ENCODE data around the gene LRRC15.

The LRRC15 gene

GRCh38 chr3:194377708-194378107, 8.2 kb upstream of the LRRC15 start:
- H3K79me2 ChIP-seq (ENCODE audit: insufficient read depth, low read length) = no peaks in the 10 kb centered on the region
- no peaks in the 10 kb centered on the region for H3K36me3 ChIP-seq (ENCODE audit: insufficient read depth, low read length)
- no peaks in the 10 kb centered on the region for H3K4me1 ChIP-seq (ENCODE audit: insufficient read depth, low read length, severe bottlenecking)
- H2AFZ ChIP-seq (ENCODE audit: low read length) = no peak overlapping the region
- H3K4me2 ChIP-seq (ENCODE audit: low read length) = no peak overlapping the region
- H3F3A ChIP-seq (ENCODE audit: insufficient read depth, low read length) = no peaks in the 10 kb centered on the region
- no peaks in the 10 kb centered on the region for H3K9me2 ChIP-seq (ENCODE audit: low read depth, low read length)
- no peaks in the 10 kb centered on the region for H4K20me1 ChIP-seq (ENCODE audit: insufficient read depth, low read length)
- no peak overlapping the region for H3K27ac ChIP-seq (ENCODE audit: low read depth, low read length, poor library complexity, severe bottlenecking)
- H3K9ac ChIP-seq (ENCODE audit: low read length) = no peak overlapping the region
- peaks cover 9% of the 10 kb centered on the region for H3K27me3 ChIP-seq (ENCODE audit: insufficient read depth, low read length)
- TF ChIP-seq, protein P1, sequence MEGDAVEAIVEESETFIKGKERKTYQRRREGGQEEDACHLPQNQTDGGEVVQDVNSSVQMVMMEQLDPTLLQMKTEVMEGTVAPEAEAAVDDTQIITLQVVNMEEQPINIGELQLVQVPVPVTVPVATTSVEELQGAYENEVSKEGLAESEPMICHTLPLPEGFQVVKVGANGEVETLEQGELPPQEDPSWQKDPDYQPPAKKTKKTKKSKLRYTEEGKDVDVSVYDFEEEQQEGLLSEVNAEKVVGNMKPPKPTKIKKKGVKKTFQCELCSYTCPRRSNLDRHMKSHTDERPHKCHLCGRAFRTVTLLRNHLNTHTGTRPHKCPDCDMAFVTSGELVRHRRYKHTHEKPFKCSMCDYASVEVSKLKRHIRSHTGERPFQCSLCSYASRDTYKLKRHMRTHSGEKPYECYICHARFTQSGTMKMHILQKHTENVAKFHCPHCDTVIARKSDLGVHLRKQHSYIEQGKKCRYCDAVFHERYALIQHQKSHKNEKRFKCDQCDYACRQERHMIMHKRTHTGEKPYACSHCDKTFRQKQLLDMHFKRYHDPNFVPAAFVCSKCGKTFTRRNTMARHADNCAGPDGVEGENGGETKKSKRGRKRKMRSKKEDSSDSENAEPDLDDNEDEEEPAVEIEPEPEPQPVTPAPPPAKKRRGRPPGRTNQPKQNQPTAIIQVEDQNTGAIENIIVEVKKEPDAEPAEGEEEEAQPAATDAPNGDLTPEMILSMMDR (IDR thresholded peaks at IDR 0.05; ENCODE audit: low read length) = no peak
- TF ChIP-seq EZH2 (IDR thresholded peaks at IDR 0.05; ENCODE audit: borderline replicate concordance, low read length) = no peak
- H3K9me3 ChIP-seq (ENCODE audit: low read length) = no peaks in the 10 kb centered on the region
- no peak overlapping the region for H3K4me3 ChIP-seq (ENCODE audit: low read depth, low read length, poor library complexity, severe bottlenecking)

DNA sequence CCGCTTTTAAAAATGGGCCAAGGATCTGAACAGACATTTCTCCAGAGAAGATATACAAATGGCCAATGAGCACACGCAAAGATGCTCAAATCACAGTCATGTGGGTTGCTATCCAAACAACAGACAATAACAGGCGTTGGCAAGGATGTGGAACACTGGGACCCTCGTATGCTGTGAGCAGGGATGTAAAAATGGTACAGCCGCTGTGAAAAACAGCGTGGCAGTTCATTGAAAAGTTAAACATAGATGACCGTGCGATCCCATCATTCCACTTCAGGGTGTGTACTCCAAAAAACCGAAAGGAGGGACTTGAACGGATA, 6.7 kb upstream of the LRRC15 start:
- no peak overlapping the region for H3K27ac ChIP-seq (ENCODE audit: low read depth, low read length, poor library complexity, severe bottlenecking)
- no peak for TF ChIP-seq EZH2 (IDR thresholded peaks at IDR 0.05; ENCODE audit: borderline replicate concordance, low read length)
- TF ChIP-seq, protein P1 (IDR thresholded peaks at IDR 0.05; ENCODE audit: low read length) = no peak
- H3K9me2 ChIP-seq (ENCODE audit: low read depth, low read length) = no peaks in the 10 kb centered on the region
- H3K9me3 ChIP-seq (ENCODE audit: low read length) = no peaks in the 10 kb centered on the region
- H3K9ac ChIP-seq (ENCODE audit: low read length) = no peak overlapping the region
- no peak overlapping the region for H2AFZ ChIP-seq (ENCODE audit: low read length)
- H3K4me2 ChIP-seq (ENCODE audit: low read length) = no peak overlapping the region
- no peak overlapping the region for H3K4me3 ChIP-seq (ENCODE audit: low read depth, low read length, poor library complexity, severe bottlenecking)
- no peaks in the 10 kb centered on the region for H3K36me3 ChIP-seq (ENCODE audit: insufficient read depth, low read length)
- peaks cover 9% of the 10 kb centered on the region for H3K27me3 ChIP-seq (ENCODE audit: insufficient read depth, low read length)
- H3F3A ChIP-seq (ENCODE audit: insufficient read depth, low read length) = no peaks in the 10 kb centered on the region
- H3K4me1 ChIP-seq (ENCODE audit: insufficient read depth, low read length, severe bottlenecking) = no peaks in the 10 kb centered on the region
- H4K20me1 ChIP-seq (ENCODE audit: insufficient read depth, low read length) = no peaks in the 10 kb centered on the region
- H3K79me2 ChIP-seq (ENCODE audit: insufficient read depth, low read length) = no peaks in the 10 kb centered on the region

- peaks cover 8% of the 10 kb centered on the region for H3K27me3 ChIP-seq (ENCODE audit: insufficient read depth, low read length)
- H3K27ac ChIP-seq (ENCODE audit: low read depth, low read length, poor library complexity, severe bottlenecking) = no peak overlapping the region
- H2AFZ ChIP-seq (ENCODE audit: low read length) = no peak overlapping the region
- H3K36me3 ChIP-seq (ENCODE audit: insufficient read depth, low read length) = no peaks in the 10 kb centered on the region
- TF ChIP-seq, protein P1 (IDR thresholded peaks at IDR 0.05; ENCODE audit: low read length) = no peak
- no peak for TF ChIP-seq EZH2 (IDR thresholded peaks at IDR 0.05; ENCODE audit: borderline replicate concordance, low read length)
- H3K4me1 ChIP-seq (ENCODE audit: insufficient read depth, low read length, severe bottlenecking) = no peaks in the 10 kb centered on the region
- H3K9me3 ChIP-seq (ENCODE audit: low read length) = no peaks in the 10 kb centered on the region
- H3K9ac ChIP-seq (ENCODE audit: low read length) = no peak overlapping the region
- H3K4me3 ChIP-seq (ENCODE audit: low read depth, low read length, poor library complexity, severe bottlenecking) = no peak overlapping the region
- no peak overlapping the region for H3K4me2 ChIP-seq (ENCODE audit: low read length)
- H3K79me2 ChIP-seq (ENCODE audit: insufficient read depth, low read length) = no peaks in the 10 kb centered on the region
- H3K9me2 ChIP-seq (ENCODE audit: low read depth, low read length) = no peaks in the 10 kb centered on the region
- no peaks in the 10 kb centered on the region for H3F3A ChIP-seq (ENCODE audit: insufficient read depth, low read length)
- H4K20me1 ChIP-seq (ENCODE audit: insufficient read depth, low read length) = no peaks in the 10 kb centered on the region
Measured at GRCh38 chr3:194375473-194376240, 6.1 kb upstream of the LRRC15 start.

Measured in OCI-LY1 (cell line).